GM18868 (cell line): ENCODE data around the gene DRAM2.
"Not testable (repeated sequence)": the region's sequence is repeated elsewhere in the genome, so short reads cannot be mapped to it uniquely, and the experiment has no call there.

Source experiments
- ATAC-seq: cut with Tn5 transposase; IDR thresholded peaks from one replicate; pipeline ENCODE4 v1.9.1; 2021; ENCODE audit warnings: mild to moderate bottlenecking, moderate library complexity; ENCODE audit not compliant: unreplicated experiment

The DRAM2 gene

DNA sequence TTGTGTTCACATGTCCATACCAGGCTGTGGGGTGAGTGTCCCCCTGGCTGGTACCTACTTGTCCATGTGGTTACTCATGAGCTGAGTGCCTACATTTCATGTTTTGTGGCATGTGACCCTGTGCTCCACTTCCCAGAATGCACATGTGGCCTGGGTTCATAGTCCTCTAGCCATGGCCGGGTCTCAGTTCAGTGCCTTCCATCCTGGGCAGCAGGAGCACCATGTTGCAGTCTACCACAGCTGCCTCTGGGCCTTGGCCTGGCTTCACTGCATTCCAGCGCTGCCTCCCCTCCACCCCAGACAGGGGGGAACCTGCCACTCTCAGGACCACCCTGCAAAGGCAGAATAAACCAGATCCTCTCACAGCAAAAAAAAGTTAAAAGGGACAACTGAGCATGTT, 5.6 kb upstream of the DRAM2 start:
- no peak for ATAC-seq

DNA sequence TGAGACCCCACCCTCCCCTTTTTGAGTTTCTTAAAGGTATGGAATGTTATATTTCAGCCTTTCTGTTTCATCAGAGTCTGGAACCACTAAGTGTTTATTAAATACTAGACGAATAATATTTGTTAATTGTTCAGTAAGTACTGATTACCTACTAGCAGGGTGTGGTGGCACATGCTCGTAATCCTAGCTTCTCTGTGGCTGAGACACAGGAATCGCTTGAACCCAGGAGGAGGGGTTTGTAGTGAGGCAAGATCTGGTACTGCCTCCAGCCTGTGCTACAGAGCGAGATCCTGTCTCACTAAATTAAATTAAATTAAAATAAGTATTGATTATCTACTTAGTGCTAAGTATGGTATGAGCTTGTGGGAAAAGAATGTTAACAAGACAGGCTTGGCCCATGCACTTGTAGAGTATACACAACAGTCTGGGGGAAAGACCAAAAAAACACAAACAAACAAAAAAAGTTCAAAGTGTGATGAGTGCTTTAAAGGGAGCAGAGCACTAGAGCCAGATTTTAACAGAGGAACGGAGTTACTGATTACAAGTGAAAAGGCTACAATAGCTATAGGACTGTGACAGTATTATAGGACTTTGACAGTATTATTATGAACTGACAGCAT, 2.6 kb upstream of the DRAM2 start:
- no peak for ATAC-seq

DNA sequence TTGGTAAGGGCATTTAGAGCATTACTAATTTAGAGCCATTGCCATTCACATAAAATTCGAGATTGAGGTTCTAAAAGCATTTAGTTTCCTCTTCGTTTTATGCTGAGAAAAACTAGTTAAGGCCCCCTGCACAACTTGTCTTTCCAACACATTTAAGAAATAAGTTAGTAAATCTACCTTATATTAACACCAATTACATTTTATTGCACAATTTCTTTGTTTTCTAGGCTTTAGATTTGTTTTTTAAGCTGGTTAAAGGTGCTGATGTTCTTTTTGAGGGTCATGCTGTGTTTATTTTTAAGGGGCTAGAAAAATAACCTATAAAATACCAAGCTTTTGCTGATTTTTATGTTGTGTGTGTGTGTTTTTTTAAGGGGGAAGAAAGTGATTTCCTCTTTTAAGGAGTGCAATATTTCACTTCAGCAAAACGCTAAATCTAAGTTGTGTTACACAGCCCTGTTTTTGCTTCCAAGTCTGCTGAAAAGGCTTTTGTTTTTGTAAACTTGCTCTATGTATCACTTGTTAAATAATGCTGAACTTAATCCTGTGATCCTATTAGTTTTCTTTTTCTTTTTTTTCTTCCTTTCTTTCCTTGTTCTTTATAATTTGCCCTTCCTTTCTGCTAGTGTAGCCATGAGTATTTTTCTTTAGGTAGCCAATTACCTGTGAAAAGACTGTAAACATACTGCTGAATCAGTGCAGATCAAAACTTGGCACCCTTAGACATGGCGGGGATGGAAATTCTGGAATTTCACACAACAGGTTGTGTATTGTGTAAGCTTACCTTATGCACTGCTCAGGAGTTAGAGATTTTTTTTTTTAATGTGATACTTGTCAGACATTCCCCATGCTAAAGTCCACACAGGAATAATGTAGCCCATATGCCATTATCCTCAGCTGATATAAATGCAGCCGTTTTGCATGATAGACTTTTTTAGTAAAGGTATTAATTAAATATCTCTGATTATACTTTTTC, 1.6 kb upstream of the DRAM2 start:
- no peak for ATAC-seq

DNA sequence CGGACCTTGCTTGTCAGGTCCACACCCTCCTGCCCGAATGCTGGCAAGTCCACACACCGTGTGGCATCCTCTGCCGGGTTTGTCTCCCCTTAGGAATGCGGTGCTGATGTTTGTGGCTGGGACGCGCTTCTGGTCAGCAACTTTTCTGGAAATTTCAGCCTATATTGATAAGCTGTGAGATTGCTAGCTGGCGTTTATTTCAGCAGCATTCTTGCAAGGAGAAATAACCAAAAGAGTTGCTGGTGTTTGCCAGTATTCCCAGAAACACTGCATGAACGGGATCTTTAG, 731 bp upstream of the DRAM2 start:
- no peak for ATAC-seq

DNA sequence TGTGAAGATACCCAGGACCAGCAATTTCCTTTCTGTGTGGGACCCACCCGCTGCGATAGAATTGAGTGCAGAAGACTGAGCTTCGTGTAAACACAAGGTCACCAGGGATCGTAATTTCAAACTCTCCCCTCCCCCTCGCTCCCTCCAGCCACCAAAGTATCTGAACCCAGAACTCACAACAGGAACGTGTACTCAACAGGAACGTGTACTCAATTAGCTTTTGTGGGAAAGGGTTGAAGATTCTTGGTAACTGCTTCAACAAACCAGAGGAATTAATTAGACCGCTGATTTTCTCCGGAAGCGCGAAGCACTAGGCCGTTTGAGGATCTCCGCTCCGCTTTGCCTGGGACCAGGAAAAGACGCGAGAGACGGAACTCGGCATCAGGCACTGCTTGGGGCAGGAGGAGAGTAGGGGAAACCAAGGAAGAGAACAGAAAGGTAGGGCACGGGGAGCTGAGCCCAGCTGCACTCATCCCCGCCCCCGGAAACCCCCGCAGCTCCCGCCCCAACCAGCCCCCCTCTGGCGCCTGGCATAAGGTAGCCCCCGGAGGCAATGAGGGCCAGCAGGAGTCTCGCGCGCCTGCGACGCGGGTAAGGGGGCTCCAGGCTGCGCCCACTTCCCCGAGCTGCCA, 453 bp downstream of the DRAM2 start:
- ATAC-seq, result no peak

DNA sequence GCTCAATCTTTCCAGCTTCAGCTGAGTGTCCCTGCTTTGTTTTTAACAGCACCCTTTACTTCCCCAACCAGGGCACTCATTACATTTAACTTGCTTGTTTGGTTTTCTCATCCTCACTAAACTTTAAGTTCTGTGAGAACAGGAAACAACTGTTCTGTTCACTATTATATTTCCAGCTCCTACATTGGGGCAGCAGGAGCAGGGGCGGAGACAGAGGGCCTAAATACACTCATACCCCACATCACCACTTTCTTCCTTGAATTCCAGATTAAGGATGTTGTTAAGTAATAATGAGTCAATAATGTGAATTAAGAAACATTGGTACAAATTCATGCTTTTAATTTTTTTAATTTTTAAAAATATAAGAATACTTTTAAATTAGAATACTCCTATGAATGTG, 6.0 kb downstream of the DRAM2 start:
- ATAC-seq, result no peak

DNA sequence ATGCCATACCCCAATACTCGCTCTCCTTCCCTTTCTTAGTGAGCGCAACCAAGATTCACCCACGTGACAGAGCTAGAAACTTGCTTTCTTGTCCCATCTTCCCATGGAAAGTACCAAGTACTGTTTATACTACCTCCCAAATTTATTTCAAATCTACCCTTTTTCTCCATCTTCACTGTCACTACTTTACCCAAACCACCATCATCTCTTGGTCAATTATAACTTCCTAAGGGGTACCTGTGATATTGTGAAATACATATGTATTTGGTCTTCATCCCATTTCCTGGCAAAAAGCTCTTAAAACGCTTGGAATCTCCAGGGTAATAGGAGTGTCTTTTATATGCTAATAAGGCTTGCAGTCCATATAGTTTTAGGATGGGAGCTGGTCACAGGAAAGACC, 8.2 kb downstream of the DRAM2 start:
- ATAC-seq, result no peak

DNA sequence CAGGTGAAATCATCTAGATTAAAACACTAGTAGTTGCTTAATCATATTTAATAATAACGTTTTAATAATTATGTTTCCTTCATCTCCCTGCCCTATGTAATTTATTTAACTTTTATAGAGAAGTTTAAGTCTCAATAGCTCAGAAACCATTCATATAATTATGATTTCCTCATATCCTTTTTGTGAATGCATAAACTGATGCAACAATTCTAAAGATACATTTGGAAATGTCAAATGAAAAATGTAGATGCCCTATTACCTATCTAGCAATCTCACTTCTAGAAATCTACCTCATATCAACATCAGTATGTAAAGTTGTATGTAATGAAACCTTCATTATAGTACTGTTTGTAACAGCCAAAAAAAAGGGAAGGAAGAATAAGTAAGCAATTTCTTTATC, 10.5 kb downstream of the DRAM2 start:
- ATAC-seq, result no peak

DNA sequence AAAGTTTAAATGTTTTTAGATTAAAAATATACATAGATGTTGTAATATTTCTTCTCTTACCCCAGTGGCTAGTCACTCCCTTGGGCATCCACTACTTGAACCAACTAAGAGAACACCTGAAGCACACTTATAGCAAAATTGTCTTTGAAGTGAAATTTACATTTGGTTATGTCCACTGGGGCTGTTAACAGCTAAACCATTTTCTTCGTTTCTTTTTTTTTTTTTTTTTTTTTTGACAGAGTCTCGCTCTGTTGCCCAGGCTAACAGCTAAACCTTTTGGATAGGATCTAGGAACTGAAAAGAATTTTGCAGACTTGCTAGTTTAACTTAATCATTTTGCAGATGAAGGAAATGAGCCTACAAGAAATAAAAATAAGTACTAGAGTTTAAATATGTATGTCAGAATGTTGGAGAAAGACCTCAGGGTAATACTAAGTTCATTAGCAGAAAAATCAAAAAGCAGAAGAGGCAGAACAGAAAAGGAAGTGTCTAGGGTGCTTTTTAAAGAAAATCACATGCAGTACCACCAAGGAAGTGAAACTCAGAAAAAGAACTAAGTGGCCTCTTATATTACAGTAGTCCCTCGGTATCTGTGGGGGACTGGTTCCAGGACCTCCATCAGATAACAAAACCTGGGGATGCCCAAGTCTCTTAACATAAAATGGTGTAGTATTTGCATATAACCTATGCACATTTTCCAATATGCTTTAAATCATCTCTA, 11.8 kb downstream of the DRAM2 start:
- peak; percentile 76 for ATAC-seq

DNA sequence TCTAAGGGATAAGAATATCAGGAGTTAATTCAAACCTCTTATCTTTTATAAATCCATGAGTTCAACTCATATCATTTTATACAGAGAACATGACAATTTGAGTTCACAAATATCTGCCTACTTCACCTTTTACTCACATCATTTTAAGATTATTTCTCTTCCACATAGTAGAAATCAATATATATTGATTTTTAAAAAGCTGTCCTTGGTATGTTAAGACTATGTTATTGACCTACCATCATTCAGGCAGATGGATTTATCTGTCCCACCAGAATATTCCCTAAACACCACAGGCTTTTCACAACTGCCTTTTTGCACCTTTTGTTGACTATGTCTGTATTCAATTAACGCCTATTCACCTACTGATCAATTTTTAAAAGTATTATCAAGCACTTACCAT, 13.5 kb downstream of the DRAM2 start:
- ATAC-seq, result no peak

DNA sequence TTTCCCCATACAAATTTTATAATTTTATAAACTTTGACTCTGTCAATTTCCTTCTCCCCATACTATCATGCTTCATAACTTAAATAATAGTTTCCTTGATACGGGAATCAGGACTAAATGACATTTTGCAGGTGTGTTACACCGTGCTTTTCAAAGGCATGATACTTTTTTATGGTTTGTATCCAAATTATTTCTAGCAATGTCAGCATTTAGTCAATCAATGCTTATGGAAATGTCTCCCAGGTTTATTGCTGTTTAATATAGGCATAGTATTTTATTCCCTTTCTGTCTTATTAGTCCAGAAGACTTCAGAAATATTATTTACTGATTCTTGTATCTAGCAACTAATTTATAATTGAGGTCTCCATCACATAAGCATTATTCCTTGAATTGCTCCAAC, 23.4 kb downstream of the DRAM2 start:
- ATAC-seq, result no peak

DNA sequence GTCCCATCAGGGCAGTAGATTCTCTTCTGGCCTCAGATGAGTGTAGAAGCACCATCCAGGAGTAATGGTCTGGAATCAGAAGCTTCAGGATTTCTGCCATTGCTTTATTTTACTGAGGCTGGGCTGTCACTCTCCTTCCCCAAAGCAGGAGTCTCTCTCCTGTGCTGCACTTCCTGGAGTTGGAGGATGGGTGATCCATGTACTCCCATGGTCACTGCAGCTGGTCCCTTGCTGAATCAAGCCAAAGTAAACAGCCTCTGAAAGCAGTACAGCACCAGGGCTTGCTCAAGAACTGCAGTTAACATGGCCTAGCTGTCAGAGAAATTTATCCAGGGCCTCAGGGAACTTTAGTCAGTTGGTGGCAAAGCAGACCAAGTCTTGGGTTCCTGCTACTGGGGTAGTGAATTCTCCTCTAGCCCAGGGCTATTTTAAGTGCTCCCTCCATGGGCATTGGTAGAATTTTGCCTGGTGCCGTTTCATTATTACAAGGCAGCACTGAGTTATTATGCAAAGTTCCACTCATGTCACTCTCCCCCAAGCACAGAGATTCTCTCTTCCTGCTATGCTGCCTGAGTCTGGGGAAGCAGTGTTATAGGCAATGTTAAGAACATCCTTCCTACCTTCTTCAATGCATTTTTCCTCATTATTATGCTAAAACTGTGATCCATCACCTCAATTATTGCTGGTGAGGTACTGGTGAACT, 29.5 kb downstream of the DRAM2 start:
- no peak for ATAC-seq

DNA sequence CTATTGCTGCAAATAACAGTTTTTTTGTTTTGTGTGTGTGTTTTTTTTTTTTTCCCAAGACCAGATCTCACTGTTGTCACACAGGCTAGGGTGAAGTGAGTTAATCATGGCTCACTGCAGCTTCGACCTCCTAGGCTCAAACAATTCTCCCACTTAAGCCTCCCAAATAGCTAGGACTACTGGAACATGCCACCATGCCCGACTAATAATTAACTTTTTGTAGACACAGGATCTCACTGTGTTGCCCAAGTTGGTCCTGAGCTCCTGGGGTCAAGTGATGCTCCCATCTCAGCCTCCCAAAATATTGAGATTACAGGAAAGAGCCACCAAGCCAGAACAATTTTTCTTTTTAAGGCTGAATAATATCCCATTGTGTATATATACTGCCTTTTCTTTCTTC, 34.9 kb downstream of the DRAM2 start:
- no peak for ATAC-seq

DNA sequence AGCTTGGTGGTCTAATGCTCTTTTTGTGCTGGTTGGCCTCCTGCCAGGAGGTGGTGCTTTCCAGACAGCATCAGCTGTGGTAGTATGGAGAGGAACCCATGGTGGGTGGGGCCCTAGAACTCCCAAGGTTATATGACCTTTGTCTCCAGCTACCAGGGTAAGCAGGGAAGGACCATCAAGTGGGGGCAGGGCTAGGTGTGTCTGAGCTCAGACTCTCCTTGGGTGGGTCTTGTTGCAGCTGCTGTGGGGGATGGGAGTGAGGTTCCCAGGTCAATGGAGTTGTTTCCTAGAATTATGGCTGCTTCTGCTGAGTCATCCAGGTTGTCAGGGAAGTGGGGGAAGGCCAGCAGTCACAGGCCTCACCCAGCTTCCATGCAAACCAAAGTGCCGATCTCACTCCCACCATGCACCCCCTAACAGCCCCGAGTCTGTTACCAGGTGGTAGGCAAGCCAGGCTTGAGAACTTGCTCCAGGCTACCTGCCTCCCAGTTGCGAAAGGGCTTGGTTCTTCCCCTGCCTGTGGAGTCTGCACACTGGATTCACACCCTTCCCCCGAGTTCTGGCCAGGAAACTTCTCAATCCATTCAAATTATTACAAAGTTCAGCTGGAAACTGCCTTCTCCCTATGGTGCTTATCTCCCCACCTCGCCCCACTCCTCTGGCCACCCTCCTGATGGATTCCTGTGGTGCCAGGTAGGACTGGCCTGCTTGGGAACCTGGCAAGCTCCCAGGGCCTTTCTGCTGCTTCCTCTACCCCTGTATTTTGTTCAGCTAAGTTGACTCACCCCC, 37.8 kb downstream of the DRAM2 start:
- ATAC-seq, result no peak

DNA sequence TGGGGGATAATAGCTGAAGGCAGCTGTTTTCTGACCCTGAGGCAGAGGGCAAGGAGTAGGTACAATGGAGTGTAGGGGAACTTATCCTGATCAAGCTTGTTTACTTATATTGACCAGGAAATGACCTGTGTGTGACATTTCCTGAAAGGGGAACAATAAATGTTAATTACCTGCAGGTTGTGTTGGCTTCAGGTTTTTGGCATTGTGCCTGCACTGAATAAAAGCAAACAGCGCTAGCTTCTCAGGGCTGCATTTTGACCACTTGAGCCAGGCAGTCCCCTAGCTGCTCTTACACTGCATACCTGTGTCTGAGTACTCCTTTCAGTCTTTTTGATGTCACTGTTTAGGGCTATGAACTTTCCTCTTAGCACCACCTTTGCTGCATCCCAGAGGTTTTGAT, 40.6 kb downstream of the DRAM2 start:
- ATAC-seq, result no peak

DNA sequence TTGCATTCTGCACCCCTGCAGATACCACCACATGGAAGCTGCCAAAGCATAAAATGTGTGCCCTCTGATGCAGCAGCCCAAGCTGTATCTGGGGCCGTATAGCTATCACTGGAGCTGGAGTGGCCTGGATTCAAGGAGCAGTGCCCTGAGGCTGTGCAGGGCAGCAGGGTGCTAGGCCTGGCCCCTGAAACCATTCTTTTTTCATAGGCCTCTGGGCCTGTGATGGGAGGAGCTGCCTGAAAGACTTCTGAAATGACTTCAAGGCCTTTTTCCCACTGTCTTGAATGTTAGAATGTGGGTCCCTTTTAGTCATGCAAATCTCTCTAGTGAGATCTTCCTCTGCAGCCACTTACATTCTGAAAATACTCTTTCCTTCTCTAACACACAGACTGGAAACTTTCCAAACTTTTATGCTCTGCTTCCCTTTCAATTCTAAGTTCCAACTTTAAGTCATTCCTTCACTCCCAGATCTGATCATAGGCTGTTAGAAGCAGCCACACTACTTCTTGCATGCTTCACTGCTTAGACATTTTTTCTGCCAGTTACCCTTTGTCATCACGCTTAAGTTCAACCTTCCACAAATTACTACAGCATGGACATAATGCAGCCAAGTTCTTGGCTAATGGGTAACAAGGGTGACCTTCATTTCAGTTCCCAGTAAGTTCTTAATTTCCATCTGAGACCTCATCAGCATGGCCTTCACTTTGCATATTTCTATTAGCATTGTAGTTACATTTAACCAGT, 42.4 kb downstream of the DRAM2 start:
- ATAC-seq, result no peak

DNA sequence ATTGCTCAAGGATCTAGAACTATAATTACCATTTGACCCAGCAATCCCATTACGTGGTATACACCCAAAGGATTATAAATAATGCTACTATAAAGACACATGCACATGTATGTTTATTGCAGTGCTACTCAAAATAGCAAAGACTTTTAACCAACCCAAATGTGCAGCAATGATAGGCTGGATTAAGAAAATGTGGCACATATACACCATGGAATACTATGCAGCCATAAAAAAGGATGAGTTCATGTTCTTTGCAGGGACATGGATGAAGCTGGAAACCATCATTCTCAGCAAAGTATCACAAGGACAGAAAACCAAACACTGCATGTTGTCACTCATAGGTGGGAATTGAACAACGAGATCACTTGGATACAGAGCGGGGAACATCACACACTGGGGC, 44.5 kb downstream of the DRAM2 start:
- ATAC-seq, result not testable (repeated sequence)

DNA sequence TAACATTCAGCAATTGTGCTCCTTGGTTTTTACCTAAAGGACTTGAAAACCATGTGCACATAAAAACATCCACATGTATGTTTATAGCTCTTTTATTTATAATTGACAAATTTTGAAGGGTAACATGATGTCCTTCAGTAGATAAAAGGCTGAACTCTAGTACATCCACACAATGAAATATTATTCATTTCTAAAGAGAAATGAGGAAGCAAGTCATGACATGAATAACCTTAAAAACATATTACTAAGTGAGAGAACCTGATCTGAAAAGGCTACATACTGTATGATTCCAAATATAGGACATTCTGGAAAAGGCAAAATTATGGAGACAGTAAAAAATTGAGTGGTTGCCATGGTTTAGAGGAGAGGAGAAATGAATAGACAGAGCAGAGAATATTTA, 50.3 kb downstream of the DRAM2 start:
- no peak for ATAC-seq

DNA sequence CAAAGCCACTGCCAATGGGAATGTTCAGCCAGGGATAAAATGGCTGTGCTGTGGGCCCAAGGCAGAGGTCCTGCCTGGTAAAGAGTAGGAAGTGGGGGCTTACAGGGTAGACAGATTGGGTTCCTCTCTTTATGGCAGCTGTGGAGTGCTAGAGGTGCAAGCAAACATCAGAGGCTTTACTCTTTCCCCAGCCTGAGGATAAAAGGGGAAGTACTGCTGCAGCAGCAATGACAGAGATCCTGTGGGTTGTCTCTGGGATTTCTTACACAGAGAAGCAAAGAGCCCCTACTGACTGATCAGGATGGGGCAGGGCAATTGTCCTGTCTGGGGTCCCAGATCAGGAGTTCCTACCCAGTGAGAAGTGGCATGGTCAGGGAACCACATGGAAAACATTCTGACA, 54.2 kb downstream of the DRAM2 start:
- no peak for ATAC-seq
